ENCODE results near the gene UPB1.

- TF ChIP-seq, protein P1, sequence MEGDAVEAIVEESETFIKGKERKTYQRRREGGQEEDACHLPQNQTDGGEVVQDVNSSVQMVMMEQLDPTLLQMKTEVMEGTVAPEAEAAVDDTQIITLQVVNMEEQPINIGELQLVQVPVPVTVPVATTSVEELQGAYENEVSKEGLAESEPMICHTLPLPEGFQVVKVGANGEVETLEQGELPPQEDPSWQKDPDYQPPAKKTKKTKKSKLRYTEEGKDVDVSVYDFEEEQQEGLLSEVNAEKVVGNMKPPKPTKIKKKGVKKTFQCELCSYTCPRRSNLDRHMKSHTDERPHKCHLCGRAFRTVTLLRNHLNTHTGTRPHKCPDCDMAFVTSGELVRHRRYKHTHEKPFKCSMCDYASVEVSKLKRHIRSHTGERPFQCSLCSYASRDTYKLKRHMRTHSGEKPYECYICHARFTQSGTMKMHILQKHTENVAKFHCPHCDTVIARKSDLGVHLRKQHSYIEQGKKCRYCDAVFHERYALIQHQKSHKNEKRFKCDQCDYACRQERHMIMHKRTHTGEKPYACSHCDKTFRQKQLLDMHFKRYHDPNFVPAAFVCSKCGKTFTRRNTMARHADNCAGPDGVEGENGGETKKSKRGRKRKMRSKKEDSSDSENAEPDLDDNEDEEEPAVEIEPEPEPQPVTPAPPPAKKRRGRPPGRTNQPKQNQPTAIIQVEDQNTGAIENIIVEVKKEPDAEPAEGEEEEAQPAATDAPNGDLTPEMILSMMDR (IDR thresholded peaks at IDR 0.05) = no peak
- TF ChIP-seq POLR2A (IDR thresholded peaks at IDR 0.05) = no peak
These were observed 55.1 kb downstream of the UPB1 start for GRCh38 chr22:24550028-24550901.

Measured in suprapubic skin (tissue), 3 donors.